ENCODE results near the gene LEPR.
"Not testable (repeated sequence)": the region's sequence is repeated elsewhere in the genome, so short reads cannot be mapped to it uniquely, and the experiment has no call there.

The LEPR gene

DNA sequence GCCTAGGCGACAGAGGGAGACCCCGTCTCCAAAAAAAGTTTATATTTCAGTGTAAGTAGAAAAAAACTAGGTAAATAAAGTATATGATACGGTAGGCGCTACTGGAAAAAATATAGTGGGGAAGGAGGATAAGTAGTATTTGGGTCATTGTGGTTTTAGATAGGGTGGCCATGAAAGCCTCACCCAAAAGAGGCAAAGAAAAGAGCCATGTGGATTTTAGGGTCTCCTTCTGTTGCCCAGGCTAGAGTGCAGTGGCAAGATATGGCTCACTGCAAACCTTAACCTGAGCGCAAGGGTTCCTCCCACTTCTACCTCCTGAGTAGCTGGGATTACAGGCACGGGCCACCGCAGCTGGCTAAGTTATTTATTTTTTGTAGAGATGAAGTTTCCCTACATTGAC, 17.1 kb downstream of the LEPR start:
- DNase-seq: no peak

GRCh38 chr1:65440322-65440900, 19.9 kb downstream of the LEPR start:
- DNase-seq: no peak

- DNase-seq: no peak
These were observed 20.4 kb downstream of the LEPR start for GRCh38 chr1:65440915-65441314.

DNA sequence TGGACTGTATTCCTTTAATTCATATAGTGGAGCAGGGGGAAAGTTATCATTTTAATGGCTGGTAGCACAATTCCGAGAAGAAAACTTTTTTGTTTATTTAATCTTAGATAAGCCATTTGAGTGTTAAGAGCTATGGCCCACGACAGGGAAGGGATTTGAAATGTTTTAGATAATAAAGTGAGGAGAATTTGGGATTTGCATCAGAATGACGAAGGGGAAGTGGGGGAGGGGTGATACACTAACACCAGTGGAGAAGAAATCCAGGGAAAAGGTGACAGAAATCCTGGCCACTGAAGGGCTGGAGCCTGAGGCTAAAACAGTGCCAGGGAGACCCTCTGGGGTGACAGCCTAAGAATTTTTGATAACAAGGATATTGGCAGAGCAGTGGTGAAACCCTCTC, 21.0 kb downstream of the LEPR start:
- DNase-seq: no peak

GRCh38 chr1:65442442-65442841, 22.0 kb downstream of the LEPR start:
- DNase-seq: no peak

DNA sequence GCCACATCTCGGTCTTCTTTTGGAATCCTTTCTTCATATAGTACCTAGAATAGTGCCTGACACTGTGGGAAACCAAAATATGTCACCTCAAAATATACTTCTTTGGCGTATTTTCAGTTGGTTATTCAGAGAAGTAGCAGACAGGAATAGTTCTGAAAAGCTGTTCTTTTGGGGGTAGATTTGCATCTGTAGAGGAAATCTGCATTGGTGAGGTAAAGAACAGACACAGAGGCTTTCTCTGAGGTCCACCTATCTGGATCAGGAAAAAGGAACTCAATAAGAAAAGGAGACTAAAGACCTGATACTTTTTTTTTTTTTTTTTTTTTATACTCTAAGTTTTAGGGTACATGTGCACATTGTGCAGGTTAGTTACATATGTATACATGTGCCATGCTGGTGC, 23.2 kb downstream of the LEPR start:
- DNase-seq: no peak

DNA sequence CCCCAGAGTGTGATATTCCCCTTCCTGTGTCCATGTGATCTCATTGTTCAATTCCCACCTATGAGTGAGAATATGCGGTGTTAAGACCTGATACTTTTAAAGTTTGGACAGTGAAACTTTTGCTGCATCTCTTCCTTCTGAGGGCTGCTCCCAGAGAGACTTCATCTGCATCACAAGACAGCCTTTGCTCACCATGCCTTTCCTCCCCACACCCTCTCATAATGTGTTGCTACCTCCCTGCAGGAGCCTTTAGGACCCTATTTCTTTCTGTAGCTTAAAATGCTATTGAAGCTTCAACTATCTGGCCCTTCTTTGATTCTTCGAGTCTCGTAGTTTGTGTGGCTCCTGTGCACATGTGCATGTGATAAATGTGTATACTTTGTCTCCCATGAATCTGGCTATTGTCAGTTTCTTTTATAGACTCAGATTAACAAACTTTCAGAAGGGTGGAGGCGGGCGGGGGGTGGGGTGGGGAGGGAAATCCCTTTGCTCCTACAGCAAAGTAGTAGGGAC, 23.7 kb downstream of the LEPR start:
- no peak for DNase-seq

- DNase-seq: no peak
These were observed 25.4 kb downstream of the LEPR start for GRCh38 chr1:65445837-65446236.

DNA sequence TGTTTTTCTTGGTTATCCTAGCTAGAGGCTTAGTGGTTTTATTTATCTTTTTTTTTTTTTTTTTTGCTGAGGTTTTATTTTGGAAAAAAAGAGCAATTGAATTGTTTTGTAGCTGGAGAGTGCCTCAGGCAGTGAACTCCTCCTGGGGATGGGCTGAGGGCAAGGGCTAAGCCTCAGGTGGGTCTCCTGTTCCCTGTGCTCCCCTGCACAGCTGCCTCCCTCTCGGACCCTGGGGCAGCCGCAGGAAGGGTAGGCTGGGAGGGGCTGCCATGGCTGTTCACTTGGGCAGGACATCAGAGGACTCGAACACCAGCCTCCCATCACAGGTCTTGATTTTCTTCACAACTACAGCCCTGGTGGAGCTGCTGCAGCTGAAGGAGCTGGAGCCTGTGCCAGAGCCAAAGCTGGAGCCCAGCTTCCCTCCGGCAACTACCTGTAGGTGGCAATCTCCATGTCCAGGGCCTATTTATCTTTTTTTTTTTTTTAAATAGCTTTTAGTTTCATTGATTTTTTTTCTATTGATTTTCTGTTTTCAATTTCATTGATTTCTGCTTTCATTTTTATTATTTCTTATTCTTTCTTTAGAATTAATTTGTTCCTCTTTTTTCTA, 28.9 kb downstream of the LEPR start:
- no peak for DNase-seq

DNA sequence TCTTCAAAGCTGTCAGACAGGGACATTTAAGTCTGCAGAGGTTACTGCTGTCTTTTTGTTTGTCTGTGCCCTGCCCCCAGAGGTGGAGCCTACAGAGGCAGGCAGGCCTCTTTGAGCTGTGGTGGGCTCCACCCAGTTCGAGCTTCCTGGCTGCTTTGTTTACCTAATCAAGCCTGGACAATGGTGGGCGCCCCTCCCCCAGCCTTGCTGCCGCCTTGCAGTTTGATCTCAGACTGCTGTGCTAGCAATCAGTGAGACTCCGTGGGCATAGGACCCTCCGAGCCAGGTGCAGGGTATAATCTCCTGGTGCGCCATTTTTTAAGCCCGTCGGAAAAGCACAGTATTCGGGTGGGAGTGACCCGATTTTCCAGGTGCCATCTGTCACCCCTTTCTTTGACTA, 35.2 kb downstream of the LEPR start:
- DNase-seq: not testable (repeated sequence)

DNA sequence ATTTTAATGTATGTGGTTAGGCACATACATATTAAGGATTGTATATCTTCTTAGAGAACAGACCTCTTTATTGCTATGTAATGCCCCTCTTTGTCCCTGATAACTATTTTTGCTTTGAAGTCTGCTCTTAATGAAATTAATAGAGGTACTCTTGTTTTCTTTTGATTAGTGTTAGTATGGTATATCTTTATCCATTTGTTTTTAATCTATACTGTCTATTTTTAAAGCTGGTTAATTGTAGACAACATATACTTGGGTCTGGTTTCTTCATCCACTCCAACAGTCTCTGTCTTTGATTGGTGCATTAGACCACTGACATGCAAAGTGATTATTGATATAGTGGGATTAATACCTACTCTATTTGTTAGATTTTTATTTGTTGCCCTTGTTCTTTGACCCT, 36.0 kb downstream of the LEPR start:
- no peak for DNase-seq

GRCh38 chr1:65457868-65458267, 37.4 kb downstream of the LEPR start:
- DNase-seq: no peak

DNA sequence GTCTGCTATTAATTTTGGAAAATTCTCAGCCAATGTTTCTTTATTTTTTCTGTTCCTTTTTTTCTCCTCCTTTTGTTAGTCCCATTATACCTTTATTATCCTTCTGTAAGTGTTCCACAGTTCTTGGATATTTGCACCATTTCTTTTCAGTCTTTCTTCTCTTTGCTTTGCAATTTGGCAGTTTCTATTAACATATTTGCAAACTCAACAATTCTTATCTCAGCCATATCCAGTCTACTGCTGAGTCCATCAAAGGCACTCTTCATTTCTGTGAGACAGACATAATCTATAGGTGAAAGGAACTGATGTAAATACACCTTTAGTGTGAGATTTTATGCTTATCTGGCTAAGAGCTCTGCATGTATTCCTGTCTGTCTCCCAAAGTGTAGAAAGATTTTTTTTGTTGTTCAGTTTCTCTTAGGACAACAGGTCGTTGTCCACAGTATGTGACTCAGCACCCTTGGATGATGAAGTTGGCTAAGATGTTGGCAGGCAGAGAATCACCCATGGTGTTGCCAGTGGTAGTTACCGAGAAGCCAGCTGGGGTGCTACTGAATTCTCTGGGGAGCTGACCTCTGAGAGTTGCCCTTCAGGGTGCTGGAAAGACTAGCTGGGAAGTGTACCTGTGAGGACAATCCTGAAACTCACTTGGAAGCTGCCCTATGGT, 38.4 kb downstream of the LEPR start:
- no peak for DNase-seq

DNA sequence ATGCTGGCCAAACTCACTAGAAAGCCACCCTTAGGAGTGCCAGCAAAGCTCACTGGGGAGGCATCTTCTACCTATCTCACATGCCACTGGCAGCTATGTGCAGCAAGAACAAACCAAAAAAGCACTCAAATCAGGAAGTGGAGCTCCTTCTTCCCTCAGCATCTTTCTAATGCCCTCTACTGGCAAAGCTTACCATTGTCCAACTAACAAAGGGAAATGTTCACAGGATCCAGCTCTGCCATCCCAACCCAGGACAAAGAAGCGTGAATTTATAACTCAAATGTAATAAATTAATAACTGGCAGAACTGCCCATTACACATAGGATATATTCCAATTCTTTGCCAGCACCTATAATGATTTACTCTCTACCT, 38.9 kb downstream of the LEPR start:
- peak; percentile 24 to 53 for DNase-seq

DNA sequence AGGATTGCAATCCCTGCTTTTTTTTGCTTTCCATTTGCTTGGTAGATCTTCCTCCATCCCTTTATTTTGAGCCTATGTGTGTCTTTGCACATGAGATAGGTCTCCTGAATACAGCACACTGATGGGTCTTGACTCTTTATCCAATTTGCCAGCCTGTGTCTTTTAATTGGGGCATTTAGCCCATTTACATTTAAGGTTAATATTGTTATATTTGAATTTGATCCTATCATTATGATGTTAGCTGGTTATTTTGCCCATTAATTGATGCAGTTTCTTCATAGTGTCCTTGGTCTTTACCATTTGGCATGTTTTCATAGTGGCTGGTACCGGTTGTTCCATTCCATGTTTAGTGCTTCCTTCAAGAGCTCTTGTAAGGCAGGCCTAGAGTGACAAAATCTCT, 45.4 kb downstream of the LEPR start:
- DNase-seq: not testable (repeated sequence)

GRCh38 chr1:65467536-65467935, 47.1 kb downstream of the LEPR start:
- DNase-seq: no peak

DNA sequence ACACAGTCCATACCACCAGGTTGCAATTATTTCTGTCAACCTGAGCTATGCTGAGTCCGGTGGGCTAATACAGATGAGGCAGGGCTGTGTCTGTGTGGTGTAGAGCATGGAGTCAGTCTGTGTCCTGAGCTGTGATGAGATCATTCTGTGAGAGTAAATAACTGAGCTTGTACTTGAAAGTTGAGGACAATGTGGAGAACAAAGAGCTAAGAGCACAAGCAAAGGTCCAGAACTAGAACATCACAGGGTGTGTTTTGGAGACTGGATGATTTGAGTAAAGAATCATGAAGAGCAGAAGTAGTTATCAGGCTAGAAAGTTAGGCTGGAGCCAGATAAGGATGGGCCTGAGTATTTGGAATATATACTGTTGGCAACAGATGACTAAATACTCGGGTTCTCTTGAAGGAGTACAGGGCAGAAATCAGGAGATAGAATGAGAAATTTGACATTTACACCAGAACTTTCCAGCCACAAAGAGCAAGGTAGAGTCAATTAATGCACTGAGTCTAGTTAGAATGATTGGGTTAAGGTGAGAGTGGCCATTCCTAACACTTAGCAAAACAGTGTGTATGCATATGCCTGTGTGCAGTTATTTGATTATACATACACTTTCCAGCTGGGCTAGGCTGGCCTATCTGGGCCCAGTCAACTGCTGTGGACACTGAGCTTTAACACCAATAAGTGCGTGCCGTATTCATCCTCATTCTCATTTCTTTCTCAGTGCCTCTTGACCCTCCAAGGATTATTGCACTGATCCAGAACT, 48.8 kb downstream of the LEPR start:
- DNase-seq: no peak

DNA sequence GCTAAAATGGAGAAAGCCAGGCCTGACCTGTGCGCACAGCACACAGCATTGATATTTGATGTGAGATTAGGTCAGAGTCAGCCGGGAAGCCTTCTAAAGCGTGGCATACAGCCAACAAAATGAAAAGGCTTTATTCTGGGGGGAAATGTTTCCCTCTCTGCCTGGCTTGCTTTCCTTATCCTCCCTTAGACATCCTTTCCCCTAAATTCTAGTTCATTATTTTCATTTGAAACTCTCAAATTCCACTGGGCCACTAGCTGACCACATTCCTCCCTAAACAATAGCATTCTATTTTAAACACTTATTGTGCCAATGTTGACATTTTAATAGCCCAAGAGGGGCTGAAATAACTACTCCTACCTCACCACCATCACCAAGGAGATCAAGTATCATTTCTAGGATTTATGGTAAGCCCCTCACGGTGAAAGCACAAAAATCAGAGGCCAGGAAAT, 49.4 kb downstream of the LEPR start:
- DNase-seq: no peak

Data from inflammatory macrophage treated with lipopolysaccharide for 1 hour (primary cell).